K562 (cell line): ENCODE measurements around the gene TCFL5. TPM values are rescaled to one million over a fixed set of nuclear protein-coding genes. Genes with fewer than 3 reads are reported as not detected.

Experiments used
- CREM ChIP-seq: IDR thresholded peaks from 2 replicates; pipeline ENCODE4 v1.6.1; 2014; ENCODE audit warnings: antibody characterized with exemption, low read depth
- E2F6 ChIP-seq, 2 experiments: IDR thresholded peaks; 2 replicates each; pipeline ENCODE4 v1.6.1; 2011; ENCODE audit warnings: borderline replicate concordance in 1 of 2, control low read depth in 1 of 2, low read depth in 1 of 2, low read length in 1 of 2, mild to moderate bottlenecking in 1 of 2, mixed read lengths in 1 of 2, moderate library complexity in 1 of 2; ENCODE audit not compliant: insufficient read depth in 1 of 2, insufficient read length in 1 of 2, poor library complexity in 1 of 2, severe bottlenecking in 1 of 2; ENCODE audit errors: extremely low read depth in 1 of 2
- HIVEP1 ChIP-seq: fragments of 250-450 bp; sonication (Bioruptor Pico); IDR thresholded peaks from 2 replicates; pipeline ENCODE4 v1.4.0; 2020; ENCODE audit warnings: mild to moderate bottlenecking
- KLF6 ChIP-seq: fragments of 250-450 bp; sonication (Bioruptor Pico); IDR thresholded peaks from 2 replicates; pipeline ENCODE4 v1.4.0; 2020; ENCODE audit warnings: mild to moderate bottlenecking, moderate library complexity, borderline replicate concordance
- MYBL2 ChIP-seq, 2 experiments: fragments of 450-650 bp in 1 of 2; sonication (generic) in 1 of 2; formaldehyde crosslinking in 1 of 2; IDR thresholded peaks; 2 replicates each; pipeline versions ENCODE4 v1.6.1 to v1.8.1; 2017 to 2022; ENCODE audit warnings: borderline replicate concordance in 1 of 2, inconsistent platforms in 1 of 2, low read depth in 1 of 2, mild to moderate bottlenecking in 1 of 2, missing genetic modification reagents in 1 of 2, moderate library complexity in 1 of 2
- NONO ChIP-seq, 2 experiments: fragments of 200-400 bp in 1 of 2; fragments of 450-650 bp in 1 of 2; formaldehyde crosslinking in 1 of 2; IDR thresholded peaks; 2 replicates each; pipeline ENCODE4 v1.6.1; 2017; ENCODE audit warnings: low read depth in 2 of 2, mild to moderate bottlenecking in 2 of 2, moderate library complexity in 2 of 2, low read length in 1 of 2
- POLR2A ChIP-seq: fragments of 450-650 bp; conservative IDR thresholded peaks from 2 replicates; pipeline ENCODE4 v1.6.1; 2016
- POLR2AphosphoS2 ChIP-seq: IDR thresholded peaks from 2 replicates; pipeline ENCODE4 v1.6.1; 2012; ENCODE audit warnings: low read length, improper control_type of control experiment
- POLR2G ChIP-seq: fragments of 200-400 bp; formaldehyde crosslinking; IDR thresholded peaks from 2 replicates; pipeline ENCODE4 v1.6.1; 2017; ENCODE audit warnings: low read depth, mild to moderate bottlenecking, antibody characterized with exemption, low read length, moderate library complexity
- PRPF4 ChIP-seq: fragments of 200-400 bp; formaldehyde crosslinking; IDR thresholded peaks from one replicate; pipeline ENCODE4 v1.6.1; 2017; ENCODE audit warnings: low read length, low read depth, mild to moderate bottlenecking; ENCODE audit not compliant: insufficient read depth, poor library complexity, severe bottlenecking
- RBFOX2 ChIP-seq: fragments of 200-400 bp; formaldehyde crosslinking; IDR thresholded peaks from 2 replicates; pipeline ENCODE4 v1.6.1; 2017; ENCODE audit warnings: low read depth, mild to moderate bottlenecking, low read length, moderate library complexity
- SIN3A ChIP-seq, 2 experiments: fragments of 150-350 bp in 1 of 2; IDR thresholded peaks; 2 replicates each; pipeline ENCODE4 v1.6.1; 2011 to 2016; ENCODE audit warnings: borderline replicate concordance in 2 of 2, low read depth in 2 of 2, low read length in 2 of 2, mild to moderate bottlenecking in 2 of 2, moderate library complexity in 2 of 2; ENCODE audit not compliant: control insufficient read depth in 1 of 2
- SIN3B ChIP-seq: fragments of 450-650 bp; IDR thresholded peaks from 2 replicates; pipeline ENCODE4 v1.6.1; 2017; ENCODE audit warnings: low read depth, mild to moderate bottlenecking, moderate library complexity
- SMARCE1 ChIP-seq: fragments of 450-650 bp; IDR thresholded peaks from 2 replicates; pipeline ENCODE4 v1.7.1; 2016; ENCODE audit warnings: mild to moderate bottlenecking
- ZBTB1 ChIP-seq: sonication (generic); formaldehyde crosslinking; IDR thresholded peaks from 2 replicates; pipeline ENCODE4 v1.8.1; 2023; ENCODE audit warnings: missing genetic modification reagents, low read depth, mild to moderate bottlenecking, borderline replicate concordance
- ZC3H8 ChIP-seq: fragments of 450-650 bp; IDR thresholded peaks from 2 replicates; pipeline ENCODE4 v1.6.1; 2017
- ZKSCAN1 ChIP-seq: fragments of 150-350 bp; IDR thresholded peaks from 2 replicates; pipeline ENCODE4 v1.6.1; 2016; ENCODE audit warnings: low read depth, low read length
- ZNF124 ChIP-seq: sonication (generic); formaldehyde crosslinking; IDR thresholded peaks from 2 replicates; pipeline ENCODE4 v1.8.1; 2022; ENCODE audit warnings: missing genetic modification reagents
- polyA plus RNA-seq, 8 experiments: library from polyadenylated mRNA; depleted of rRNA in 4 of 8; stranded (reverse) in 5 of 8; unstranded in 3 of 8; fragments of >200 nt; fragmentation: Nextera tagmentation in 2 of 8; fragmentation: Illumina TruSeq in 1 of 8; extraction: Ambion mirVana in 2 of 8; extraction: Trizol in 1 of 8; gene quantifications; 2 replicates each; pipeline versions ENCODE4 v1.2.1 to v1.2.3, GENCODE V29; 2011 to 2014; ENCODE audit warnings: inconsistent platforms in 1 of 8, missing spikeins in 1 of 8
- total RNA-seq, 7 experiments: library from RNA; depleted of rRNA in 6 of 7; stranded (reverse); fragments of >200 nt in 6 of 7; fragmentation: Illumina TruSeq in 2 of 7; extraction: Trizol in 2 of 7; gene quantifications; 2 replicates each; pipeline versions ENCODE4 v1.2.1 to v1.2.3, GENCODE V29; 2011 to 2021; ENCODE audit warnings: low replicate concordance in 1 of 7
- TF ChIP-seq, protein P1 (sequence below): fragments of 250-450 bp; sonication (Bioruptor Pico); IDR thresholded peaks from 2 replicates; pipeline ENCODE4 v1.4.0; 2020
- TF ChIP-seq, protein P2 (sequence below): fragments of 250-450 bp; sonication (Bioruptor Pico); IDR thresholded peaks from 2 replicates; pipeline ENCODE4 v1.5.0; 2021
- TF ChIP-seq, protein P3 (sequence below), 2 experiments: fragments of 450-650 bp; IDR thresholded peaks; 2 replicates each; pipeline ENCODE4 v1.6.1; 2016

TCFL5 gene
- total and polyA plus RNA-seq, 9 of the 15 experiments (the other 6 are each of a cell fraction or from before 2014, with no cell fraction given) = 1.00 to 12.6 (median 9.1) TPM

GRCh38 chr20:62861726-62862336 is at the start of gene TCFL5 (continued):
- no peak for TF ChIP-seq ZNF124 (CRISPR knock-in tag)
- TF ChIP-seq RBFOX2 = peak; percentile 79
- TF ChIP-seq NONO (IDR thresholded peaks at IDR 0.05; ENCODE audit: low read depth in 2 of 2, low read length in 1 of 2) = peak in 1 of 2 experiments; percentile 19; a peak in 1 of 4 replicates
- TF ChIP-seq SIN3B = no peak
- TF ChIP-seq ZKSCAN1 = no peak
- no peak for TF ChIP-seq POLR2AphosphoS2
- TF ChIP-seq, protein P1, sequence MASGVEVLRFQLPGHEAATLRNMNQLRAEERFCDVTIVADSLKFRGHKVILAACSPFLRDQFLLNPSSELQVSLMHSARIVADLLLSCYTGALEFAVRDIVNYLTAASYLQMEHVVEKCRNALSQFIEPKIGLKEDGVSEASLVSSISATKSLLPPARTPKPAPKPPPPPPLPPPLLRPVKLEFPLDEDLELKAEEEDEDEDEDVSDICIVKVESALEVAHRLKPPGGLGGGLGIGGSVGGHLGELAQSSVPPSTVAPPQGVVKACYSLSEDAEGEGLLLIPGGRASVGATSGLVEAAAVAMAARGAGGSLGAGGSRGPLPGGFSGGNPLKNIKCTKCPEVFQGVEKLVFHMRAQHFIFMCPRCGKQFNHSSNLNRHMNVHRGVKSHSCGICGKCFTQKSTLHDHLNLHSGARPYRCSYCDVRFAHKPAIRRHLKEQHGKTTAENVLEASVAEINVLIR (CRISPR knock-in tag) = peak; percentile 51; the same call in 1 of the 2 replicates
- peak; percentile 92 for TF ChIP-seq CREM
- TF ChIP-seq ZBTB1 (CRISPR knock-in tag) = no peak; the same call in 1 of the 2 replicates
- TF ChIP-seq SMARCE1 = no peak
- TF ChIP-seq POLR2A = peak; percentile 75
- 0 out of 2 replicates have a peak, but pooled peaks have one; percentile 24 for TF ChIP-seq KLF6 (CRISPR knock-in tag)
- no peak for TF ChIP-seq PRPF4
- TF ChIP-seq POLR2G = peak; percentile 82
- TF ChIP-seq MYBL2 (IDR thresholded peaks at IDR 0.05; ENCODE audit: low read depth) = no peak
- no peak for TF ChIP-seq MYBL2 (CRISPR knock-in tag; IDR thresholded peaks at IDR 0.05; ENCODE audit: borderline replicate concordance)
- peak; percentile 94 to 96 for TF ChIP-seq E2F6 (IDR thresholded peaks at IDR 0.05; ENCODE audit: borderline replicate concordance in 1 of 2, extremely low read depth in 1 of 2, insufficient read depth in 1 of 2, insufficient read length in 1 of 2, low read depth in 1 of 2, low read length in 1 of 2, poor library complexity in 1 of 2, severe bottlenecking in 1 of 2)
- TF ChIP-seq, protein P2, sequence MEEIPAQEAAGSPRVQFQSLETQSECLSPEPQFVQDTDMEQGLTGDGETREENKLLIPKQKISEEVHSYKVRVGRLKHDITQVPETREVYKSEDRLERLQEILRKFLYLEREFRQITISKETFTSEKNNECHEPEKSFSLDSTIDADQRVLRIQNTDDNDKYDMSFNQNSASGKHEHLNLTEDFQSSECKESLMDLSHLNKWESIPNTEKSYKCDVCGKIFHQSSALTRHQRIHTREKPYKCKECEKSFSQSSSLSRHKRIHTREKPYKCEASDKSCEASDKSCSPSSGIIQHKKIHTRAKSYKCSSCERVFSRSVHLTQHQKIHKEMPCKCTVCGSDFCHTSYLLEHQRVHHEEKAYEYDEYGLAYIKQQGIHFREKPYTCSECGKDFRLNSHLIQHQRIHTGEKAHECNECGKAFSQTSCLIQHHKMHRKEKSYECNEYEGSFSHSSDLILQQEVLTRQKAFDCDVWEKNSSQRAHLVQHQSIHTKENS (CRISPR knock-in tag) = no peak
- TF ChIP-seq ZC3H8 = no peak
- peak in 1 of 2 experiments; percentile 72; a peak in 1 of 4 replicates for TF ChIP-seq SIN3A (IDR thresholded peaks at IDR 0.05; ENCODE audit: borderline replicate concordance in 2 of 2, control insufficient read depth in 1 of 2, low read depth in 2 of 2, low read length in 2 of 2)
- TF ChIP-seq, protein P3, sequence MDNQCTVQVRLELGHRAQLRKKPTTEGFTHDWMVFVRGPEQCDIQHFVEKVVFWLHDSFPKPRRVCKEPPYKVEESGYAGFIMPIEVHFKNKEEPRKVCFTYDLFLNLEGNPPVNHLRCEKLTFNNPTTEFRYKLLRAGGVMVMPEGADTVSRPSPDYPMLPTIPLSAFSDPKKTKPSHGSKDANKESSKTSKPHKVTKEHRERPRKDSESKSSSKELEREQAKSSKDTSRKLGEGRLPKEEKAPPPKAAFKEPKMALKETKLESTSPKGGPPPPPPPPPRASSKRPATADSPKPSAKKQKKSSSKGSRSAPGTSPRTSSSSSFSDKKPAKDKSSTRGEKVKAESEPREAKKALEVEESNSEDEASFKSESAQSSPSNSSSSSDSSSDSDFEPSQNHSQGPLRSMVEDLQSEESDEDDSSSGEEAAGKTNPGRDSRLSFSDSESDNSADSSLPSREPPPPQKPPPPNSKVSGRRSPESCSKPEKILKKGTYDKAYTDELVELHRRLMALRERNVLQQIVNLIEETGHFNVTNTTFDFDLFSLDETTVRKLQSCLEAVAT (IDR thresholded peaks at IDR 0.05) = peak in 1 of 2 experiments; percentile 34; a peak in 1 of 4 replicates
- TF ChIP-seq HIVEP1 (CRISPR knock-in tag) = no peak
